CD14-positive monocyte (primary cell): ENCODE measurements around the gene FAF1. TPM values are rescaled to one million over a fixed set of nuclear protein-coding genes. Genes with fewer than 3 reads are reported as not detected.

Source experiments
- DNase-seq, 3 donors: peaks; one replicate each; pipeline ENCODE4 v3.0.0-alpha.2; 2011 to 2022
- H2AFZ ChIP-seq: 2 replicates; pipeline ENCODE4 v1.6.0; 2012; ENCODE audit warnings: mild to moderate bottlenecking, low read depth, low read length, inconsistent platforms; ENCODE audit not compliant: insufficient read depth, poor library complexity, severe bottlenecking
- H3K27ac ChIP-seq, 2 donors: 1 replicate in 1 of 2; 2 replicates in 1 of 2; pipeline ENCODE4 v1.5.1; 2012 to 2013; ENCODE audit warnings: low read length in 2 of 2, control low read depth in 1 of 2, inconsistent platforms in 1 of 2, low read depth in 1 of 2, mild to moderate bottlenecking in 1 of 2
- H3K27me3 ChIP-seq, 2 donors: one replicate each; pipeline versions ENCODE4 v1.6.0 to v1.6.1; 2011 to 2013; ENCODE audit warnings: low read length in 2 of 2; ENCODE audit not compliant: control insufficient read depth in 2 of 2, insufficient read depth in 2 of 2
- H3K36me3 ChIP-seq, 2 donors: replicated peaks in 1 of 2; 1 replicate in 1 of 2; 2 replicates in 1 of 2; pipeline versions ENCODE4 v1.5.1 to v1.6.1; 2012 to 2013; ENCODE audit warnings: low read length in 2 of 2, control low read depth in 1 of 2, inconsistent platforms in 1 of 2, mild to moderate bottlenecking in 1 of 2; ENCODE audit not compliant: insufficient read depth in 2 of 2, control insufficient read depth in 1 of 2
- H3K4me1 ChIP-seq, 2 donors: 1 replicate in 1 of 2; 2 replicates in 1 of 2; pipeline versions ENCODE4 v1.5.1 to v1.6.1; 2012 to 2013; ENCODE audit warnings: low read length in 2 of 2, control low read depth in 1 of 2, inconsistent platforms in 1 of 2, mild to moderate bottlenecking in 1 of 2, moderate library complexity in 1 of 2; ENCODE audit not compliant: insufficient read depth in 2 of 2, control insufficient read depth in 1 of 2
- H3K4me2 ChIP-seq: replicated peaks from 2 replicates; pipeline ENCODE3; 2012; ENCODE audit warnings: low read length, moderate library complexity, mild to moderate bottlenecking; ENCODE audit not compliant: poor library complexity, severe bottlenecking; ENCODE audit errors: extremely low read depth
- H3K4me3 ChIP-seq, 3 experiments: fragments of 200-600 bp in 1 of 3; sonication (generic) in 1 of 3; replicated peaks in 1 of 3; 1 replicate in 2 of 3; 2 replicates in 1 of 3; pipeline ENCODE4 v1.5.1; 2011 to 2013; ENCODE audit warnings: low read length in 3 of 3, mild to moderate bottlenecking in 3 of 3, control low read depth in 2 of 3, low read depth in 2 of 3, inconsistent platforms in 1 of 3, moderate library complexity in 1 of 3
- H3K79me2 ChIP-seq: 2 replicates; pipeline ENCODE4 v1.6.0; 2012; ENCODE audit warnings: mild to moderate bottlenecking, control low read depth, inconsistent platforms, low read length, moderate library complexity; ENCODE audit not compliant: insufficient read depth
- H3K9ac ChIP-seq: 2 replicates; pipeline ENCODE4 v1.6.0; 2017; ENCODE audit warnings: low read length, mild to moderate bottlenecking; ENCODE audit not compliant: insufficient read depth, poor library complexity, severe bottlenecking
- H3K9me3 ChIP-seq, 2 donors: replicated peaks in 1 of 2; 1 replicate in 1 of 2; 2 replicates in 1 of 2; pipeline versions ENCODE4 v1.5.1 to v1.6.1; 2012 to 2013; ENCODE audit warnings: low read length in 2 of 2, control low read depth in 1 of 2; ENCODE audit not compliant: control insufficient read depth in 1 of 2, insufficient read depth in 1 of 2
- H4K20me1 ChIP-seq: 2 replicates; pipeline ENCODE4 v1.6.0; 2012; ENCODE audit warnings: mild to moderate bottlenecking, low read length, control low read depth, moderate library complexity; ENCODE audit not compliant: insufficient read depth
- H3K27ac Mint-ChIP-seq, 7 donors: one replicate each; pipeline ENCODE4 v1.8.0; 2020; ENCODE audit warnings: mild to moderate bottlenecking in 7 of 7, mixed read lengths in 7 of 7, moderate library complexity in 6 of 7, inconsistent platforms in 2 of 7
- H3K27me3 Mint-ChIP-seq, 3 donors: one replicate each; pipeline ENCODE4 v1.8.0; 2021 to 2022; ENCODE audit warnings: low read depth in 3 of 3, mild to moderate bottlenecking in 3 of 3, mixed read lengths in 3 of 3, moderate library complexity in 3 of 3, inconsistent platforms in 1 of 3
- H3K36me3 Mint-ChIP-seq, 2 donors: one replicate each; pipeline ENCODE4 v1.8.0; 2020; ENCODE audit warnings: mixed read lengths in 2 of 2, inconsistent platforms in 1 of 2, mild to moderate bottlenecking in 1 of 2
- H3K4me1 Mint-ChIP-seq: one replicate; pipeline ENCODE4 v1.8.0; 2020; ENCODE audit warnings: mild to moderate bottlenecking, mixed read lengths
- H3K4me3 Mint-ChIP-seq, 2 donors: one replicate each; pipeline ENCODE4 v1.8.0; 2020; ENCODE audit warnings: mild to moderate bottlenecking in 2 of 2, mixed read lengths in 2 of 2, moderate library complexity in 1 of 2
- H3K9me3 Mint-ChIP-seq, 7 donors: one replicate each; pipeline ENCODE4 v1.8.0; 2020 to 2022; ENCODE audit warnings: mixed read lengths in 7 of 7, mild to moderate bottlenecking in 6 of 7, moderate library complexity in 6 of 7, inconsistent platforms in 2 of 7
- CTCF ChIP-seq: fragments of 200-600 bp; IDR thresholded peaks from one replicate; pipeline ENCODE4 v1.8.0; 2022; ENCODE audit warnings: antibody characterized with exemption, mild to moderate bottlenecking
- WGBS: methylation state at CpG from one replicate; pipeline ENCODE4 v1.1.5; 2013; ENCODE audit warnings: missing lambda C conversion rate; ENCODE audit not compliant: insufficient coverage; 5-methylcytosine and 5-hydroxymethylcytosine counted together
- intact Hi-C, 2 donors: fragments of 100-400 bp; cut with micrococcal nuclease; formaldehyde crosslinking; loops; one replicate each; pipeline versions ENCODE4 v1.15.0 to v1.15.1; 2023
- polyA plus RNA-seq, 3 donors: library from polyadenylated mRNA; depleted of rRNA in 1 of 3; unstranded in 2 of 3; stranded (reverse) in 1 of 3; fragments of 300-500 nt in 2 of 3; fragments of >200 nt in 1 of 3; fragmentation: Illumina TruSeq in 2 of 3; gene quantifications; 1 replicate in 2 of 3; 2 replicates in 1 of 3; pipeline ENCODE4 v1.2.3, GENCODE V29; 2012 to 2021

FAF1 gene
- polyA plus RNA-seq, 3 donors = 11.4 to 29.6 (median 16.9) TPM

- Histone ChIP-seq H3K27me3 (no peaks in the 10 kb centered on the region), H3K79me2 (no peaks in the 10 kb centered on the region), H3K9me3 (no peaks in the 10 kb centered on the region), H3K4me2 (no peak overlapping the region), H3K27ac (no peak overlapping the region), H3K36me3 (peaks cover 5 to 16% of the 10 kb centered on the region in 2 donors), H2AFZ (no peak overlapping the region), H3K9ac (no peak overlapping the region), H3K4me3 (no peak overlapping the region), H4K20me1 (no peaks in the 10 kb centered on the region), H3K4me1 (peaks cover 0 to 2% of the 10 kb centered on the region in 2 donors)
- Mint-ChIP-seq H3K9me3 (no peaks in the 10 kb centered on the region), H3K27ac (peak overlapping the region in 2 of 7 donors; percentile 14 to 16), H3K27me3 (no peaks in the 10 kb centered on the region), H3K4me3 (no peak overlapping the region), H3K4me1 (peaks cover 18% of the 10 kb centered on the region), H3K36me3 (peaks cover 23 to 31% of the 10 kb centered on the region in 2 donors)
- no peak for TF ChIP-seq CTCF
- 94% methylated on average over 2 of the region's 4 CpGs for WGBS
- DNase-seq = no peak
- intact Hi-C loops = no loop called here
Measured at GRCh38 chr1:50780797-50781196, 179.3 kb downstream of the FAF1 start.

- Histone ChIP-seq H3K79me2 (no peaks in the 10 kb centered on the region), H3K4me2 (no peak overlapping the region), H4K20me1 (no peaks in the 10 kb centered on the region), H3K36me3 (peaks cover 5 to 13% of the 10 kb centered on the region in 2 donors), H3K27me3 (no peaks in the 10 kb centered on the region), H2AFZ (no peak overlapping the region), H3K4me3 (no peak overlapping the region), H3K27ac (peak overlapping the region in 1 of 2 donors; percentile 4), H3K9ac (no peak overlapping the region), H3K4me1 (peaks cover 0 to 2% of the 10 kb centered on the region in 2 donors), H3K9me3 (no peaks in the 10 kb centered on the region)
- Mint-ChIP-seq H3K27me3 (no peaks in the 10 kb centered on the region), H3K27ac (peak overlapping the region in 2 of 7 donors; percentile 26 to 35), H3K4me1 (peaks cover 18% of the 10 kb centered on the region), H3K36me3 (peaks cover 18 to 24% of the 10 kb centered on the region in 2 donors), H3K4me3 (no peak overlapping the region), H3K9me3 (no peaks in the 10 kb centered on the region)
- no CpG with 5 or more reads among the region's 1 CpG for WGBS
- TF ChIP-seq CTCF = no peak
- intact Hi-C loops = loop anchor here in 1 of 2 donors (5.0 kb wide), 1 partner anchor 408 kb away; no protein-coding TSS in a partner anchor
- peak; percentile 14 to 23 (median 18) for DNase-seq
Measured at GRCh38 chr1:50779801-50780200, 180.3 kb downstream of the FAF1 start.
